Measurements from ENCODE around the gene RRP8.

GRCh38 chr11:6606471-6607189 lies 3.2 kb upstream of the RRP8 start:
- TF ChIP-seq ZBTB7A (IDR thresholded peaks at IDR 0.05; ENCODE audit: low read depth) (no peak), MAX (IDR thresholded peaks at IDR 0.05) (no peak), CREB1 (IDR thresholded peaks at IDR 0.05; ENCODE audit: low read depth) (no peak), YY1 (IDR thresholded peaks at IDR 0.05; ENCODE audit: low read depth) (no peak), TAF1 (IDR thresholded peaks at IDR 0.05; ENCODE audit: low read depth) (no peak), EGR1 (IDR thresholded peaks at IDR 0.05) (no peak), FOXM1 (IDR thresholded peaks at IDR 0.05; ENCODE audit: borderline replicate concordance, low read depth) (no peak), RAD21 (IDR thresholded peaks at IDR 0.05; ENCODE audit: low read depth) (no peak), NFIC (IDR thresholded peaks at IDR 0.05) (no peak), EP300 (IDR thresholded peaks at IDR 0.05; ENCODE audit: borderline replicate concordance) (0 out of 2 replicates have a peak, but pooled peaks have one; percentile 15), REST (IDR thresholded peaks at IDR 0.05; ENCODE audit: low read depth) (peak; percentile 7; the same call in 1 of the 2 replicates), TEAD4 (IDR thresholded peaks at IDR 0.05) (peak; percentile 62)

Measured in Ishikawa (cell line).